ENCODE measurements around the gene SLC5A2. TPM values are rescaled to one million over a fixed set of nuclear protein-coding genes. Genes with fewer than 3 reads are reported as not detected.
"Not testable (repeated sequence)": the region's sequence is repeated elsewhere in the genome, so short reads cannot be mapped to it uniquely, and the experiment has no call there.

SLC5A2 gene
- 10 to 100 TPM; 39.0 to 73.9 (median 54.2) TPM for polyA plus RNA-seq (ENCODE audit: insufficient read length in 3 of 3)
- long read RNA-seq, donor 1, partial matches to known transcripts: 13 of 21 reads
- long read RNA-seq, donor 1, other reads (novel, unspliced or antisense): 6 of 21 reads
- long read RNA-seq, donor 2, partial matches to known transcripts: 8 of 9 reads
- long read RNA-seq, donor 2, other reads (novel, unspliced or antisense): 0 of 9 reads
- long read RNA-seq, donor 3, transcript SLC5A2-201 (14 exons, 2,271 nt): major isoform, 6 of 18 reads
- long read RNA-seq, donor 3, partial matches to known transcripts: 12 of 18 reads
- long read RNA-seq, donor 3, other reads (novel, unspliced or antisense): 0 of 18 reads
- long read RNA-seq, donor 4, transcript SLC5A2-201 (14 exons, 2,271 nt): major isoform, 11 of 11 reads
- long read RNA-seq, donor 4, partial matches to known transcripts: 0 of 11 reads
- long read RNA-seq, donor 4, other reads (novel, unspliced or antisense): 0 of 11 reads
- long read RNA-seq, donor 5: 0 reads
- long read RNA-seq, donor 6, partial matches to known transcripts: 13 of 18 reads
- long read RNA-seq, donor 6, other reads (novel, unspliced or antisense): 0 of 18 reads
- long read RNA-seq, donor 7, partial matches to known transcripts: 18 of 23 reads
- long read RNA-seq, donor 7, other reads (novel, unspliced or antisense): 0 of 23 reads
- long read RNA-seq, donor 8: 0 reads
- long read RNA-seq, donor 9, partial matches to known transcripts: 6 of 9 reads
- long read RNA-seq, donor 9, other reads (novel, unspliced or antisense): 0 of 9 reads
- long read RNA-seq, donor 10, partial matches to known transcripts: 5 of 9 reads
- long read RNA-seq, donor 10, other reads (novel, unspliced or antisense): 0 of 9 reads
- long read RNA-seq, donor 11, partial matches to known transcripts: 0 of 2 reads
- long read RNA-seq, donor 11, other reads (novel, unspliced or antisense): 0 of 2 reads
- long read RNA-seq, donor 12, partial matches to known transcripts: 0 of 5 reads
- long read RNA-seq, donor 12, other reads (novel, unspliced or antisense): 5 of 5 reads
- long read RNA-seq, donor 13: 0 reads
- long read RNA-seq, donor 14, partial matches to known transcripts: 11 of 12 reads
- long read RNA-seq, donor 14, other reads (novel, unspliced or antisense): 0 of 12 reads
- long read RNA-seq, donor 15: 0 reads
- long read RNA-seq, donor 16, transcript SLC5A2-201 (14 exons, 2,271 nt): major isoform, 10 of 143 reads
- long read RNA-seq, donor 16, partial matches to known transcripts: 113 of 143 reads
- long read RNA-seq, donor 16, other reads (novel, unspliced or antisense): 20 of 143 reads

GRCh38 chr16:31483081-31483480 is at the start of gene SLC5A2:
Gene SLC5A2 (plus strand): TSS chr16:31483123. CDS start chr16:31483137, 14 bp downstream.
- no peak for DNase-seq (ENCODE audit: extremely low read depth in 1 of 11, low read depth in 9 of 11, low spot score in 4 of 11)

- DNase-seq (ENCODE audit: extremely low read depth in 1 of 11, low read depth in 9 of 11, low spot score in 4 of 11): no peak
Measured at GRCh38 chr16:31435341-31436220, 47.3 kb upstream of the SLC5A2 start.

GRCh38 chr16:31436221-31437045 is 46.5 kb upstream of the SLC5A2 start:
- DNase-seq (ENCODE audit: extremely low read depth in 1 of 11, low read depth in 9 of 11, low spot score in 4 of 11): no peak

GRCh38 chr16:31438414-31438813 is 44.5 kb upstream of the SLC5A2 start:
- no peak for DNase-seq (ENCODE audit: extremely low read depth in 1 of 11, low read depth in 9 of 11, low spot score in 4 of 11)

- not testable (repeated sequence) for DNase-seq (ENCODE audit: extremely low read depth in 1 of 11, low read depth in 9 of 11, low spot score in 4 of 11)
Measured at GRCh38 chr16:31439023-31439422, 43.9 kb upstream of the SLC5A2 start.

- DNase-seq (ENCODE audit: extremely low read depth in 1 of 11, low read depth in 9 of 11, low spot score in 4 of 11): no peak
Measured at GRCh38 chr16:31439519-31439918, 43.4 kb upstream of the SLC5A2 start.

GRCh38 chr16:31440516-31441184 is 42.3 kb upstream of the SLC5A2 start:
- DNase-seq (ENCODE audit: extremely low read depth in 1 of 11, low read depth in 9 of 11, low spot score in 4 of 11): no peak

- no peak for DNase-seq (ENCODE audit: extremely low read depth in 1 of 11, low read depth in 9 of 11, low spot score in 4 of 11)
Measured at GRCh38 chr16:31441956-31442355, 41.0 kb upstream of the SLC5A2 start.

GRCh38 chr16:31445931-31446330 is 37.0 kb upstream of the SLC5A2 start:
- not testable (repeated sequence) for DNase-seq (ENCODE audit: extremely low read depth in 1 of 11, low read depth in 9 of 11, low spot score in 4 of 11)

GRCh38 chr16:31451201-31451600 is 31.7 kb upstream of the SLC5A2 start:
- DNase-seq (ENCODE audit: extremely low read depth in 1 of 11, low read depth in 9 of 11, low spot score in 4 of 11): no peak

GRCh38 chr16:31451681-31452351 is 31.1 kb upstream of the SLC5A2 start:
- peak in 2 of 11 donors; percentile 64 to 68 for DNase-seq (ENCODE audit: extremely low read depth in 1 of 11, low read depth in 9 of 11, low spot score in 4 of 11)

GRCh38 chr16:31452631-31453106 is 30.3 kb upstream of the SLC5A2 start:
- DNase-seq (ENCODE audit: extremely low read depth in 1 of 11, low read depth in 9 of 11, low spot score in 4 of 11): no peak

GRCh38 chr16:31453255-31454204 is 29.4 kb upstream of the SLC5A2 start:
- DNase-seq (ENCODE audit: extremely low read depth in 1 of 11, low read depth in 9 of 11, low spot score in 4 of 11): no peak

- no peak for DNase-seq (ENCODE audit: extremely low read depth in 1 of 11, low read depth in 9 of 11, low spot score in 4 of 11)
Measured at GRCh38 chr16:31455601-31456314, 27.2 kb upstream of the SLC5A2 start.
